SIG-M5 treated with dmso at 0.1 percent for 504 hours (cell line): Measurements from ENCODE around the gene UMPS.
"Not testable (repeated sequence)": the region's sequence is repeated elsewhere in the genome, so short reads cannot be mapped to it uniquely, and the experiment has no call there.

Source experiments
- DNase-seq: peaks from one replicate; lab custom pipeline; 2025; ENCODE audit not compliant: unreplicated experiment; lab: John Stamatoyannopoulos, UW

The UMPS gene

DNA sequence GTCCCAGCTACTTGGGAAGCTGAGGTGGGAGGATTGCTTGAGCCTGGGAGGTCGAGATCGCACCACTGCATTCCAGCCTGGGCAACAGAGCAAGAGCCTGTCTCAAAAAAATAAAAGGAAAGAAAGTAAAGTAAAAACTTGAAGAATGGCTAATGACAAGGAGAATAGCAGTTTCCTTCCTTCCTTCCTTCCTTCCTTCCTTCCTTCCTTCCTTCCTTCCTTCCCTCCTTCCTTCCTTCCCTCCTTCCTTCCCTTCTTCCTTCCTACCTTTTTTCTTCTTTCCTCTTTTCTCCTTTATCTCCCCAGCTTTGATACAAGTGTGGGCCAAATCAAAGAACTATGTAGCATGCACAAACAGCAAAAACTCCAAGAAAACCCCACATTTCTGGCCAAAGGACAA is 23.0 kb upstream of the UMPS start:
- DNase-seq: not testable (repeated sequence)

DNA sequence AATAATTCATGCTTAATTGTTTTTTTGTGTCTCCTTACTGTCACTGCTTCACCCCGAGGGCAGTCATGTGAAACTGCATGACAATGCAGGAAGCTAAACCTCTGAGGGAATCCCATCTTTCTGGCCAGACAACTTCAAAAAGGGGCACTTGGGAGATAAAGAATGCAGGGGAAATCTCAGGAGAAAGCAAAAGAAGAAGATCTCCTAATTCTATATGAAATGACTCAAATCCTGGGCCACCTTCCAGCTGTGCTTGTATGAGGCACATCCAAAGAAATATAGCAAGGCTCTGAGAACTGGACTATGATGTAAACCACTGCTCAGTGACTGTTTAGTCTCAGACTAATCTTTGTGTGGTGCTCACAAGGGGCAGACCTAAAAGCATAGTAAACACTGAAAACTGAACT is 22.6 kb upstream of the UMPS start:
- DNase-seq: no peak

DNA sequence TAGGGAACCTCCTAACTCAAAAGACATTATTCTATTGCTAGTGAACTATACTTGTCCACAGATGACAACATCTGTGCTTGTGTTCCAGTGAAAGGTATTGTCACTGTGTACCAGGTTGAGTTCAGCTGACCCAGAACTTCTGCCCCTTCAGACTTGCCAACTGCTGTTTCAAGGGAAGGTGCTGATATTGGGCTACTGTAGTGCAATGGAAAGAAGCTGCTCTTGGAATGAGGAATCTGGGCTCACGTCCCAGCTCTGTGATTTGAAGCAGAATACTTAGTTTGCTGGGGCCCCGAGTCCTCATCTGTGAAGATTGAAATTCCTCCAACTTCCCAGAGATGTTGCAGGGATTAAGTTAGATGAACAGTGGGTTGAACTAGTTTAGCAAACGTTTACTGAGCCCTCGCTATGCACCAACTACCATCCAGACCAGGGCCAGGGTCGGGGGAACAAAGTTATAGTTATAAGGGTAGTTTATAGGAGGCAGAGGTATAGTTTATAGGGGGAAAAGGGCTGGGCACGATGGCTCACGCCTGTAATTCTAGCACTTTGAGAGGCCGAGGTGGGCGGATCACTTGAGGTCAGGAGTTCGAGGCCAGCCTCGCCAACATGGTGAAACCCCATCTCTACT is 15.9 kb upstream of the UMPS start:
- DNase-seq: no peak

DNA sequence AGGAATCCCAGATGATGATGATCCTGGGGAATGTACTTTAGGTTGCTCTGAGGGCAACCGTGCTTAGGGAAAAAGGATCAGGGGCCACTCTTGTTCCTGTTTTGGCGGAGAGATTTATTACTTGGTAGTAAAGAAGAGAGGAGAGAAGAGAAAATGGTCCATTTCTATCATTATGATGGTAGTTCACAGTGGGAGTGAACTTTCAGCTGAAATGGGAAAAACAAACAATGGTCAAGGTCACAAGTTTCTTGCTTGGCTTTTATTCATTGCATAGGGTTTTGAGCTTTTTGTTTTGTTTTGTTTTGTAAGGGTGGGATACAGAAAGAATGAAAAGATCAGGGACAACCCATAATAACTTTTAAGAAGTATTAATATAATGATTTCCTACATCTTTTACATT is 7.7 kb upstream of the UMPS start:
- no peak for DNase-seq

DNA sequence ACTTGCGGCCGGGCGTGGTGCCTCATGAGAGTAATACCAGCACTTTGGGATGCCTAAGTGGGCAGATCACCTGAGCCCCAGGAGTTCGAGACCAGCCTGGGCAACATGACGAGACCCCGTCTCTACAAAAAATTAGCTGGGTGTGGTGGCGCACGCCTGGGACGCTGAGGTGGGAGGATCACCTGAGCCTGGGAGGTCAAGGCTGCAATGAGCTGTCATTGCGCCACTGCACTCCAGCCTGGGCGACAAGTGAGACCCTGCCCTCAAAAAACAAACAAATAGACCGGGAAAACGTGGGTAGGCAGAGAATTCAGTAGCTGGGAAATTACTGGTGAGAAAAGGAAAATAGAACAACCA is 667 bp downstream of the UMPS start:
- DNase-seq: no peak

DNA sequence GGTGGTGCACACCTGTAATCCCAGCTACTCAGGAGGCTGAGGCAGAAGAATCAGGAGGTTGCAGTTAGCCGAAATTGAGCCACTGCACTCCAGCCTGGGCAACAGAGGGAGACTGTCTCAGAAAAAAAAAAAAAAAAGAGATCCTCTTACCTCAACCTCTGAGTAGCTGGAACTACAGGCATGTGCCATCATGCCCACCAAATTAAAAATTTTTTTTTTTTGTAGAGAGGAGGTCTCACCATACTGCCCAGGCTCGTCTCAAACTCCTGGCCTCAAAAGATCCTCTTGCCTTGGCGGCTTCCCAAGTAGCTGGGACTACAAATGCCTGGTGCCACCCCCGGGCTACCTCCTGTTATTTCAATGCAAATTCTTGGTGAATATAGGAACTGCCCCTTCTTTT is 1.5 kb downstream of the UMPS start:
- no peak for DNase-seq

DNA sequence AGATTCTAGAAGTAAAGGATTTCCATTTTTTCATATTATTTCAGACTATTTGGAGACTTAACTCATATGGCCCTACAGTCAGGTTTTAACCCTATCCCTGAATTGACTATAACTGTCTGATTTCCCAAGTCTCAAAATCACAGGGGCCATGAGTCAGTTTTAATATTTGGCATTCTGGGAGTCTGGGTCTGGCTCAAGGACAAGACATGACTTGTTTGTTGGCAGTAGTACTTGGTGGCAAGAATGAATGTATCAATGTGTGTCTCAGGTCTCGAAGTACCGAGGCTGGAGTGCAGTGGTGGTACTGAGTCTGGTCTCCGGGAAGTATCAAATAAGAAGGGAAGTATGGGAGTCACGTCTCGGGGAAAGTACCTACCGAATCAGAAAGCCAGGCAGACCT is 10.8 kb downstream of the UMPS start:
- DNase-seq: no peak

DNA sequence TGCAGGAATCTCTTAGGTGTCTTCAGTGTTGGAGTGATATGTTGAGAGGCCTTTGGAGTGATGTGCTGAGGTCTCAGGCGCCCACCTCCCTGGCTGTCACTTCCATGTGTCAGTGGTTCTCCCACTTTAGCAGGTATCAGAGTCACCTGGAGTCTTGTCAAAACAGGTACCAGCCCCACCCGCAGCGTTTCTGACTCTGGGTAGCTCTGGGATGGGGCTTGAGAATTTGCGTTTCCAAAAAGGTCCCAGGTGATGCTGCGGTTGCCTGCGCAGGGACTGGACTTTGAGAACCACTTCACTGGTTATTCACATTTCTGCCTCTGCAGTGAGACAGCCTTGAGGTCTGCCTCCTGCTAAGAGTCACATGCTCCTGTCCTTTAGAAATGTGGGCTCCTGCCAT is 15.5 kb downstream of the UMPS start:
- DNase-seq: no peak

DNA sequence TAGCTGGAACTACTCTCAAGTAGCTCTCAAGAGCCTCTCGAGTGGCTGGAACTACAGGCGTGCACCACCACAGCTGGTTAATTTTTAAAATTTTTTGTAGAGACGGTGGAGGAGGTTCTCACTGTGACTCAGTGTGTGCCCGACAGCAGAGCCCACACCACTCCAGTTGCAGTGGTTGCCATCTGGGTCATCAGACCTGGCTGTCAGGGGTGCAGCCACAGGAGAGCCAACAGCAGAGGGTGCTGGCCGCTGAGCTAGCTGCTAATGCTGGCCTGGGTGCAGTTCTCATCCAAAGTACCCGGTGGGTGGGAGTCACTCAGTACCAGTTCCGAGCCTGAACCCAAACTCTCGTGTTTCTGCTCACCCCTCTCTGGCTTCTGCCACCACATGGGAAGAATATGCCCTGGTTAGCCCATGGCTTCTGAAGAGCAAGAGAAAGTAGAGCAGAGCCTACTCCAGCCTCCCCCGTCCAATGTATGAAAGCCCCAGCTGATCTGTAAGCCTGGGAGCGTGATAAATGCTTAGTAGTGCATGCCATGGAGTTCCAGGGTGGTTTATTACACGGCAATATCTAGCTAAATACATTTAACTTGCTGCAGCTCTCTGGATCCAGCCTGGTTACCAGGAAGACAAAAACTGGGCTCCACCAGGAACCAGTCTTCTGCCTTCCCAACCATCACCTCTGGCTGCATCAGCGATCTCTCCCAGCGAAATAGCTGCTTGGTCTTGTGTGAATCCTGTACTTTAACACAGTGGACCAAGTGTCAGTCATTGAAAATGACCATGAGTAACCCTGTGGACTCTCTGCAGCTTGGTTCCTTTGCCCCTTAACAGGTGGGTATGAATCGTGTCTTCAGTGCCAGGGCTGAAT is 17.1 kb downstream of the UMPS start:
- DNase-seq: no peak

DNA sequence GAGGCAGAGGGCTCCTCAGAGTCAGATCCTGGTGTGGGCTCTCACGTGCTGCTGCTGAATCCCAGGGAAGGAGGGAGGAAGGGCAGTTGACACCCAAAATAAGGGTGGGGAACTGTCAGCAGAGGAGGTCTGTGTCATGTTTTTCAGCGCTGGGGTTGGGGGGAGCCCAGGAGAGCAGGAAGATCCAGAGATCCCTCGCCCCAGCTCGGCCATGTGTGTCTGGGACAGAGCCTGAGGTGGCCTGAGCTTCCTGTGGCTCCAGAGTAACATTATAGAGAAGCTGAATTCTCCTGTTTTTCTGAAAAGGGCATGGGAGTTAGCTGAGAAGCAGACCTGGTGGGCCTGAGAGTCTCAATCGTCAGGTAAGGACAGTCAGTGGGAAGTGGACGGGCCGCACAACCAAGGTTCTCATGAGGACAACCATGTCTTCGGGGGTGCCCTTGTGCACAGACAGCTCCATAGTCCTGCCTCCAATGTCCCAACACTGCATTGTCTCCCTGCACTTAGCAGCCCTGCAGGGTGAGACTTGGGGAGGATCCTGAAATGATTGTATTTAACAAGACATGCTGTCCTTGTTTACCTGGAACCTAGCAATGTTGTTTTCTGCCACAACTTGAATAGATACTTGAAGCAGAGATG is 18.4 kb downstream of the UMPS start:
- no peak for DNase-seq

DNA sequence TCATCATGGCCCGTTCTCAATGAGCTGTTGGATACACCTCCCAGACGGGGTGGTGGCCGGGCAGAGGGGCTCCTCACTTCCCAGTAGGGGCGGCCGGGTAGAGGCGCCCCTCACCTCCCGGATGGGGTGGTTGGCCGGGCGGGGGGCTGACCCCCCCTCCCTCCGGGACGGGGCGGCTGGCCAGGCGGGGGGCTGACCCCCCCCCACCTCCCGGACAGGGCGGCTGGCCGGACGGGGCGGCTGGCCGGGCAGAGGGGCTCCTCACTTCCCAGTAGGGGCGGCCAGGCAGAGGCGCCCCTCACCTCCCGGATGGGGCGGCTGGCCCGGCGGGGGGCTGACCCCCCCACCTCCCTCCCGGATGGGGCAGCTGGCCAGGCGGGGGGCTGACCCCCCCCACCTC is 19.6 kb downstream of the UMPS start:
- DNase-seq: not testable (repeated sequence)

DNA sequence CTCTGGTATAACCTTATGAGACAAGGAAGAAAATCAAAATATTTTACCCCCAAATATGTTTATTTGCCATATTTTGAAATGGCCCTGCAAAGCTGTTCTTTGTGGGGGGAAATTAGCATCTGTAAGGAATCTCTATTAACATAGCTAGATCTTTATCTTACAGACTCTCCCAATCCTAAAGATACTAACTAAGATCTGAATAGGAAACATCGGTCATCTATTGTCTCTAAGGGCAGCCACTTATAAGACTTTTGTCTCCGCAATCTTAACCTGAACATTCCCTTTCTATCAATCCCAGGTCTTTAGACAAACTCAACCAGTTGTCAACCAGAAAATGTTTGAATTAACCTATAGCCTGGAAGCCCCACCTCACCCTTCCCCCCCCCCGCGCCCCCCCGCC is 21.2 kb downstream of the UMPS start:
- DNase-seq: no peak

DNA sequence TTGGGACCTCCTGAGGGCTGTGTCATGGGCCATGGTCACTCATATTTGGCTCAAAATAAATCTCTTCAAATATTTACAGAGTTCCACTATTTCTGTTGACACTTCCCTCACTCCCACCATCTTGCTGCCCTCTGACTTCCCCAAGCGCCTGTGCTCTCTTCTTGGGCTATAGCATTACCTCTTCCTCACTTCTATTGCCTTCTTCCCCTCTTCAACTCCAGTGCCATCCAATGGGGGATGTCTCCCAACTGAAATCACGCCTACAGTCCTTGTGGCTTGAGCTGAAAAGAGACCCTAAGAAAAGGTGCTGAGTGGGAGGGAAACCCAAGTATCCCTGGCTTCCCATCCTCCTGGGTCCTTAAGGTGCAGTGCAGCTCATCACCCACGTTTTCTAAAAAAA is 21.8 kb downstream of the UMPS start:
- DNase-seq: no peak

DNA sequence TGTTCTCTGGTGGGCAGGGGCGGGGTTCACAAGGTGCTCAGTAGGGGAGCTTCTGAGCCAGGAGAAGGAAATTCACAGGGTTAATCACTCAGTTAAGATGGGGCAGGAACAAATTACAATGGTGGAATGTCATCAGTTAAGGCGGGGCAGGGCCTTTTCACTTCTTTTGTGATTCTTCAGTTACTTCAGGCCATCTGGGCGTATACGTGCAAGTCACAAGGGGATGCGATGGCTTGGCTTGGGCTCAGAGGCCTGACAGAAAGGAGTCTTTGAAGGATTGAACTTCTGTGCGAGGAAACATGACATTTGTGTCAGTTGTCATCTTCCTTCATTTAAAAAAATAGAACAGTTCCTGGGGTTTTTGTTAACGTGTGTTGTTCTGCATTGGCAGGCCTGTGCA is 27.7 kb downstream of the UMPS start:
- not testable (repeated sequence) for DNase-seq

DNA sequence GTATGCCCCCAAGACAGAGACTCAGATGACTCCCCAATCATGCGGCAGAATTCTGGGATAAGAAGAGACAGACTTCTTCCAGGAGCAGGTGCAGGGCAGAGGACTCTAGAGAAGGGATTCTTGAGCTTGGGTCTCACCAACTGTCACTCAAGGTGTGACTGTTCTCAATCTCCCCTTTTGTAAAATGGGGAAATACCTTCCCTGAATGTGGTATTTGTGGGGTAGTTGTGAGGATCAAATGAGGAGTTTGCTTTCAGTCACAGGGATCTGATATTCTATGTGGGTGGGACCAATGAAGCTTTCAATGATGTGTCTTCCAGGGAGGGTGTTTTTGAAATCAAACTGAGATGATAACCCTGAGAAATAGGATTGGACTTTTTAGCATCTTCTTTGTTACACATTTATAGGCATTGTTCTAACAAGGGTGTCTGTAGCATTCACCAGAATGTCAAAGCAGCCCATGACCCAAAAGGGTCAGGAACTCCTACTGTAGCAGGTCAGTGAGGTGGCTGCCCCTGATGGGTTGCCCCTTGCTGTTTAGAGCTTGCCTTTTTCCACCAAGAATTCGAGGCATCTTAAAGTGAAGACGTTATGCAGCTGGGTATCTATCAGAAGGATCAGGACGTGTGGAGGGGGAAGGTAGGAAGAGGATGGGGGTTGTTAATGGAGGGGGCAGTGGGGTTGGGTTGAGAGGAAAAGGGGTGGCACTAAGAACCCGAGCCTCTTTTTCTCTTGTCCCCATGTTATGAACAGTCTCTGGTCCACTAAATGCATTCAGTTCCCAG is 28.8 kb downstream of the UMPS start:
- no peak for DNase-seq

DNA sequence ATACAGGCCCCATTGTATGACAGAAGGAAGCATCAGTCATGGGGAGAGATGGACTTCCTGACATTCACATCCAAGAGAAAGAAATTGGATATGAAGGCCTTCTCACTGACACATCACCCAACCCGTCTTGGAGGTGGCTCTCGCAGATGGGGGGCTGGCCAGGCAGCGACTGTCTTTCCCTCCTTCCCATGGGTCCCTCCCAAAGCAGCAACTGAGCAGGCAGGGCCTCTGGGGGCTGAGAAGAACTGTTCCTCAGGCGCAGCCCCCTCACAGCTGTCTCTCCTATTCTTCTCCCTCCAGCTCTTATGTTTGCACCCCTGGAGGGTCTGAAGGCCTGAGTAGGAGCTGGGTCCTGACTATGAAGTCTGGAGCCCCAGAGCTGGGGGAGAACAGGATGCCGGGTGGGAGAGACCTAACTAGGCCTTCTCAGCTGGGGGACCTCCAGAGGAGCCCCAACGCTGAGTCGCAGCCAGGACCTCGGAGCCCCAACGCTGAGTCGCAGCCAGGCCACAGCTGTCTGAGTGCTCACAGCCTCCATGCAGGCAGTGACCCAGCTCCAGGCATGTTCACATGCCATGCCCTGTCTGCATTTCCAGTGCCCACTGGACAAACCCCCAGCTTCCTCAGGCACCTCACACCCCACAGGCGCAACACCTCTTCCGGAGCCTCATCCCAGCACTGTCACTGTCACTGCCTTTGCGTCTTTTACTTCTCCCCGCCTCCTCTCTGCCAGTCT is 29.6 kb downstream of the UMPS start:
- no peak for DNase-seq

DNA sequence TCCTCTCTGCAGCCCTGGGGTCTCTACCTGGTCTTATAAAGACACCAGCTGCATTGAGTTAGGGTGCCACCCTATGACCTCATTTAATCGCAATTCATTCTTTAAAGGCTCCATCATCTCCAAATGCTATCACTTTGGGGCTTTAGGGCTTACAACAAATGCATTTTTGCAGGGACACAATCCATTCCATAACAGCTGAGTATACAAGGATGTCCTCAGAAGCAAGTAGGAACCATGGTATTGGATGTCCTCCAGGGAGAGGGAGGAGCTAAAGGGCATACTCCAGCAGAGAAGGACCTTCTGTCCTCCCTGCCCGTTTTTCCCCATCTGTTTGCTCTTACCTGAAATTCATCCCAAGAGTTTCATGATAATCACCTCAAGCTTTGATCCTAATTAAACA is 30.3 kb downstream of the UMPS start:
- DNase-seq: no peak

DNA sequence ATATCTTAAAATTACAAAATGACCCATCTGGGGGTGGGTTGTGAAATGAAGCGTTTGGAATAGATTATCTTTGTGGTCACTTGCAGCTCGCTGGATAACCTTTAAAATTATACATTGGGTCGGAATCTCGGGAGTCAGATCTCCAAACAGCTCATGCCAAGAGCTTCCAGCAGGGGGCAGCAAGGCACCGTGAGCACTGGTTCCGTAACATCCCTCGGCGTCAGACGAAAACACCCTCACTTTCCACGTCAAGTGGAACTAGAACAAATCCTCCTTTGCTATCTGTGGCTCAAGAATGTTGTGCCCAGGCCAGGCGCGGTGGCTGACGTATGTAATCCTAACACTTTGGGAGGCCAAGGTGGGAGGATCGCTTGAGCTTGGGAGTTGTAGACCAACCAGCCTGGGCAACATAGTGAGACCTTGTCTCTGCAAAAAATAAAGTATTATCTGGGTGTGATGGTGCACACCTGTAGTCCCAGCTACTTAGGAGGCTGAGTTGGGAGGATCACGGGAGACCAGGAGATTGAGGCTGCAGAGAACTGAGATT is 31.1 kb downstream of the UMPS start:
- DNase-seq: peak; percentile 82

DNA sequence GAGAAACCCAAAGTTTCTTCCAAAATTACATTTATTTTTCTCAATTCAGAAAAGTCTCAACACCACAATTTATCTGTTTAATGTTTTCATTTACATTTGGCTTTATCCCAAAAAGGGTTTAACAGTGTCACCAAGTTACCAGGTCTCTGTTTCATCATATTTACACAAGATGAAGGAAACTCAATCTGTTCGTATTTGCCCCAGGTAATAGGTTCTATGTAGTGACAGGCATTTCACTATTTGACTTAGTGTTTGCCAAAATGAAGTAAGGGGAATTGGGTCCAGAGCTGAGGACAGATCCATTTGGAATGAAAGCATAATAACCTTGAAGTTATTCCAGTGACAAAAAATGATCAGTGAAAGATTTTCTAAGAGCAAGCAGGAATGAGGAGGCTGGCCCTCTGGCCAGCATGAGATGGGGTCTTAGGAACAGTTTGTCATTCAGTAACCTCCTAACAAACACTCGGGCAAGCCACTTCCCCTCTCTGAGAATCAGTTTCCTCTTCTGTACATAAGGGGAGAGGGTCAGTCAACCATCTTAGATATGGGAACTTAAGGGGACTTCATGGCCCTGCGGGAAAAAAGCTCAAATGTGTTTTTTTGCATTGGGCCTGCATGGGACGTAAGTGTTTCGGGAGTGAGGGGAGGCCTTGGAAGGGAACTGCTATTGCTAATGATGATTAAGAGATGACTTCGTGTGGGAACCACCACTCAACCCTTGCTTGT is 31.8 kb downstream of the UMPS start:
- DNase-seq: no peak

DNA sequence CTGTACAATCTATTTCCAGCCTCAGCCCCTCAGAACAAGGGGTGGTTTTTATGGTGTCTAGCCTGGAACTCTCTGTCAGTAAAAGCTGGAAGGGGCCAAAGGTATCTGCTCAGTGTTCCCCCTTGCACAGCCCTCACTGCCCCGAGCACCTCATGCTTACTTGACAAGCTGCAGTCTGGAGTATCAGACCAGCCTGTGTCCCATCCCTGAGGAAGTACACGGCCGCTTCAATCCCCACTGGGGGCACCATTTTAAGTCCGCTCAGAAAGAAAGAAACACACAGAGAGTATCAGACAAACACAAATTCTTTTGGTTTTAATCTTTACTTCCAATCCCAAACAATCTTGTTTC is 32.4 kb downstream of the UMPS start:
- DNase-seq: no peak
